GM21717 (cell line): ENCODE measurements around the gene CXCL8.
"Not testable (repeated sequence)": the region's sequence is repeated elsewhere in the genome, so short reads cannot be mapped to it uniquely, and the experiment has no call there.

ENCODE experiments used
- ATAC-seq: cut with Tn5 transposase; IDR thresholded peaks from one replicate; pipeline ENCODE4 v1.9.1; 2021; ENCODE audit warnings: mild to moderate bottlenecking, moderate library complexity; ENCODE audit not compliant: unreplicated experiment

Gene CXCL8

GRCh38 chr4:73743281-73743680 is 2.9 kb downstream of the CXCL8 start:
- ATAC-seq, result no peak

- no peak for ATAC-seq
Measured at GRCh38 chr4:73743795-73744194, 3.4 kb downstream of the CXCL8 start.

- no peak for ATAC-seq
Measured at GRCh38 chr4:73744203-73744602, 3.8 kb downstream of the CXCL8 start.

GRCh38 chr4:73750730-73751129 is 10.4 kb downstream of the CXCL8 start:
- peak; percentile 58 for ATAC-seq

- ATAC-seq, result peak; percentile 93
Measured at GRCh38 chr4:73751166-73751565, 10.8 kb downstream of the CXCL8 start.

- ATAC-seq, result no peak
Measured at GRCh38 chr4:73751830-73752229, 11.5 kb downstream of the CXCL8 start.

- ATAC-seq, result no peak
Measured at GRCh38 chr4:73752424-73752823, 12.1 kb downstream of the CXCL8 start.

- no peak for ATAC-seq
Measured at GRCh38 chr4:73753215-73753614, 12.8 kb downstream of the CXCL8 start.

- no peak for ATAC-seq
Measured at GRCh38 chr4:73754934-73755333, 14.6 kb downstream of the CXCL8 start.

- no peak for ATAC-seq
Measured at GRCh38 chr4:73759357-73759756, 19.0 kb downstream of the CXCL8 start.

GRCh38 chr4:73761856-73762255 is 21.5 kb downstream of the CXCL8 start:
- no peak for ATAC-seq

GRCh38 chr4:73762409-73762808 is 22.0 kb downstream of the CXCL8 start:
- ATAC-seq, result peak; percentile 72

- ATAC-seq, result no peak
Measured at GRCh38 chr4:73763877-73764276, 23.5 kb downstream of the CXCL8 start.

GRCh38 chr4:73764513-73764912 is 24.1 kb downstream of the CXCL8 start:
- no peak for ATAC-seq

GRCh38 chr4:73765296-73765695 is 24.9 kb downstream of the CXCL8 start:
- ATAC-seq, result no peak

- no peak for ATAC-seq
Measured at GRCh38 chr4:73770917-73771316, 30.5 kb downstream of the CXCL8 start.

GRCh38 chr4:73772363-73772762 is 32.0 kb downstream of the CXCL8 start:
- no peak for ATAC-seq

GRCh38 chr4:73774406-73774805 is 34.0 kb downstream of the CXCL8 start:
- not testable (repeated sequence) for ATAC-seq

GRCh38 chr4:73776321-73776729 is 36.0 kb downstream of the CXCL8 start:
- ATAC-seq, result no peak

- no peak for ATAC-seq
Measured at GRCh38 chr4:73777612-73778011, 37.2 kb downstream of the CXCL8 start.

GRCh38 chr4:73780243-73780642 is 39.9 kb downstream of the CXCL8 start:
- no peak for ATAC-seq

- ATAC-seq, result no peak
Measured at GRCh38 chr4:73780834-73781233, 40.5 kb downstream of the CXCL8 start.

GRCh38 chr4:73788411-73788810 is 48.0 kb downstream of the CXCL8 start:
- ATAC-seq, result no peak
